Measurements from ENCODE around the gene SERPINB6. TPM values are rescaled to one million over a fixed set of nuclear protein-coding genes. Genes with fewer than 3 reads are reported as not detected.

Gene SERPINB6
- total RNA-seq, 1 experiment from 2014 or later = 39.0 TPM

DNA sequence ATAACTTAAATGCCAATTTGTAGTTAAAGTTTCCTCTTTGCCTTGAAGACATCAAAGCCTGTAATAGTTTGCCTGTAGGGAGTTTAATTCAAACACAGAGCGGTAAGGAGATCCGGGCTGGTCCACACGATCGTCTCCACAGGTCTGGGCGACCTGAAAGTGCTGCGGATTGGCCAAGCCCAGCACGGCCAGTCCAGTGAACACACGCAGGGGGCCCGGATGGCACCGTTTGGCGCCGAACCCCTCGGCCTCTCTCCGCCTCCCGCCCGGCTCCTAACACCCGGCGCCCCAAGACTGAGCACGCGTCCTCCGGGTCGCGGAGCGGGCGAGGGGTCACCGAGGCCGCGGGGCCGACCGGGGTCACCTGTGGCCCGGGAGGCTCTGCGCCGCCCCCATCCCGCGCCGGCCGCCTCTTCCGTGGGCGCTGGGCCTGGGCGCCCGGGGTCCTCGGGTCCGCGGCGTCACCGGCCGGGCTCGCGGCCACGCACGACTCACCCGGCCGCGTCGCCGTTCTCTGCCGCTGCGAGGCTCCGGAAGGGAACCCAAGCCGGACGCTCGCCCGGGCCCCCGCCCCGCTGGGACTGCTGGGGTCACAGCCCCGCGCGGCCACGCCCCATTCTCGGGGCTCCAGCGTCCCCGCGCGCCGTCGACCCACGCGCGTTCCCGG lies 481 bp downstream of the SERPINB6 start:
- Mint-ChIP-seq H3K4me1 (peaks cover 20 to 25% of the 10 kb centered on the region in 2 experiments), H3K27me3 (ENCODE audit: low read depth) (peaks cover 11% of the 10 kb centered on the region; the same call in 1 of the 2 replicates), H3K36me3 (ENCODE audit: insufficient read depth in 1 of 3, low read depth in 3 of 3) (no peaks in the 10 kb centered on the region; a peak in 2 of 7 replicates), H3K27ac (no peak overlapping the region; a peak in 1 of 7 replicates), H3K4me3 (peak overlapping the region; percentile 80 to 84), H3K9me3 (peaks cover 0 to 4% of the 10 kb centered on the region in 2 experiments; a peak in 2 of 5 replicates)
- H3K23me2 ChIP-seq (ENCODE audit: insufficient read length, low read depth, low read length, poor library complexity, severe bottlenecking) = peaks cover 6% of the 10 kb centered on the region
- no peaks in the 10 kb centered on the region for H3K9me3 ChIP-seq (ENCODE audit: control insufficient read depth, low read depth, low read length)
- no peak overlapping the region for H2AFZ ChIP-seq (ENCODE audit: low read length)
- H3K18ac ChIP-seq (ENCODE audit: insufficient read length, low read depth, low read length) = no peak overlapping the region
- H2BK12ac ChIP-seq (ENCODE audit: insufficient read length, low read depth, low read length) = no peak overlapping the region
- H3K4ac ChIP-seq (ENCODE audit: low read depth, low read length) = no peak overlapping the region
- H2BK5ac ChIP-seq (ENCODE audit: insufficient read length, low read length) = no peak overlapping the region
- H2AK5ac ChIP-seq (ENCODE audit: insufficient read length, low read length) = no peak overlapping the region
- H3T11ph ChIP-seq (ENCODE audit: low read length) = no peak overlapping the region
- no peak overlapping the region for H2BK15ac ChIP-seq (ENCODE audit: low read depth, low read length)
- H3K23ac ChIP-seq (ENCODE audit: insufficient read length, low read depth, low read length) = no peak overlapping the region
- H3K79me1 ChIP-seq (ENCODE audit: insufficient read depth, low read depth, low read length, poor library complexity, severe bottlenecking) = no peaks in the 10 kb centered on the region
- H3K27me3 ChIP-seq (ENCODE audit: insufficient read depth, low read length) = no peaks in the 10 kb centered on the region
- no peak overlapping the region for H4K8ac ChIP-seq (replicated peaks; ENCODE audit: insufficient read length, low read depth, low read length)
- H3K14ac ChIP-seq (ENCODE audit: insufficient read depth, low read length) = peak overlapping the region; percentile 46; the same call in 1 of the 2 replicates
- H4K91ac ChIP-seq (ENCODE audit: insufficient read length, low read depth, low read length) = no peak overlapping the region
- no peak for DNase-seq
- no peak overlapping the region for H3K56ac ChIP-seq (ENCODE audit: insufficient read length, low read depth, low read length)
- TF ChIP-seq CTCF (conservative IDR thresholded peaks at IDR 0.05) = no peak
- peak overlapping the region; percentile 62 for H3K4me2 ChIP-seq (ENCODE audit: insufficient read depth, insufficient read length, low read length)
- H3K4me1 ChIP-seq (ENCODE audit: insufficient read depth, low read length) = peaks cover 3% of the 10 kb centered on the region; the same call in 1 of the 2 replicates
- H2BK120ac ChIP-seq (ENCODE audit: low read depth, low read length, poor library complexity, severe bottlenecking) = no peak overlapping the region
- H3K27ac ChIP-seq (ENCODE audit: insufficient read length, low read depth, low read length) = no peak overlapping the region
- H2BK20ac ChIP-seq (ENCODE audit: low read depth, low read length, poor library complexity, severe bottlenecking) = no peak overlapping the region
- no CpG with 5 or more reads among the region's 80 CpGs for WGBS (ENCODE audit: extremely low coverage, insufficient read length, low lambda C conversion rate)
- no peaks in the 10 kb centered on the region for H3K79me2 ChIP-seq (ENCODE audit: insufficient read depth, low read length)
- no peak overlapping the region for H3K9ac ChIP-seq (ENCODE audit: extremely low read depth, insufficient read length, low read length)
- H4K5ac ChIP-seq (ENCODE audit: insufficient read length, low read depth, low read length) = no peak overlapping the region
- H4K20me1 ChIP-seq (ENCODE audit: control insufficient read depth, insufficient read depth, insufficient read length) = no peaks in the 10 kb centered on the region

All from H9 (cell line).